SH-SY5Y (cell line): ENCODE data around the gene CFAP251.

Experiments
- GATA2 ChIP-seq: IDR thresholded peaks from 2 replicates; pipeline ENCODE4 v1.6.1; 2011; ENCODE audit warnings: mild to moderate bottlenecking, low read depth, low read length
- GATA3 ChIP-seq: IDR thresholded peaks from 2 replicates; pipeline ENCODE4 v1.6.1; 2011; ENCODE audit warnings: low read depth, mild to moderate bottlenecking, low read length, moderate library complexity

Gene CFAP251

DNA sequence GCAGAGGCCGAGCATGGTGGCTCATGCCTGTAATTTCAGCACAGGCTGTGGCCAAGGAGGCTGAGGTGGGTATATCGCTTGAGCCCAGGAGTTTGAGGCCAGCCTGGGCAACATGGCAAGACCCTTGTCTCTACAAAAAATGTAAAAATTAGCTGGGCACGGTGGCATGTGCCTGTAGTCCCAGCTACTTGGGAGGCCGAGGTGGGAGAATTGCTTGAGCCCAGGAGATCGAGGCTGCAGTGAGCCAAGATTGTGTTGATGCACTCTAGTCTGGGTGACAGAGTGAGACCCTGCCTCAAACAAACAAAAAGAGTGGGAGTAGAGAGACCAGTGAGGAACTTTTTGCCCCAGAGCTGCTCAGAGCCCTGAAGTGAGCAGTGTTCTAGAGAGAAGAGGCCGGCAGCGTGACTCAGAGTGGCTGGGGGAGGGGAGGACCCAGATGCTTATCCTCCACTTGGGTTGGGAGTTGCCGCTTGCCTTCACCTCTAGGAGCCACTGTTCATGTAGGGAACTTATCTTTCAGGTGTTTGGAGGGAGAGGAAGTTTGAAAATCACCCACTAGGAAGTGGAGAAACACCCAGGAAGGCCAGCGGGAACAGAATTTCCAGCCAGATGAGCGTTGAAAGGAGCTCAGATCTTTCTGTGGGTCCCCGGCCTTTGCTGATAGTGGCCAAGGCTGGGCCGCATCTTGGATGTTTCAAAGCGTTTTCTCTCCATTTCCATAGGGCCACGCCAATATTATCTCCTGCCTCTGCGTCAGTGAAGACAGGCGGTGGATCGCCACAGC is 15.3 kb downstream of the CFAP251 start:
- no peak for TF ChIP-seq GATA2
- no peak for TF ChIP-seq GATA3

DNA sequence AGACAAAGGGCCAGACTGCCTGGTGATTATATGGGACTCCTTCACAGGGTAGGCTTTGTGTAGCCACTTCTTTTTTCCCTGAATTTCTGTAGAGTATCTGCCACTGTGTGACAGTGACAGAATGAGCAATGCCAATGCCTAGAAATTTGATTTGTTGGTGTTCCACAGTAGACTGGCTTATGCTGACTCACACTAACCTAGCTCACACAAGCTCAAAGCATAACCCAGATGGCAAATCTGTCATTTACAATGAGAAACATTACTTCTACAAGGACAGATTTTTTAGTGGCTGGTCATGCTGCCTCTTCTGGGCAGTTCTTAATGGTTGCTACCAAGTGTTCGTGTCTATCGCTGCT is 15.9 kb downstream of the CFAP251 start:
- TF ChIP-seq GATA3, result no peak
- TF ChIP-seq GATA2, result no peak

GRCh38 chr12:121937654-121938053 is 19.3 kb downstream of the CFAP251 start:
- TF ChIP-seq GATA3 (no peak), GATA2 (no peak)

DNA sequence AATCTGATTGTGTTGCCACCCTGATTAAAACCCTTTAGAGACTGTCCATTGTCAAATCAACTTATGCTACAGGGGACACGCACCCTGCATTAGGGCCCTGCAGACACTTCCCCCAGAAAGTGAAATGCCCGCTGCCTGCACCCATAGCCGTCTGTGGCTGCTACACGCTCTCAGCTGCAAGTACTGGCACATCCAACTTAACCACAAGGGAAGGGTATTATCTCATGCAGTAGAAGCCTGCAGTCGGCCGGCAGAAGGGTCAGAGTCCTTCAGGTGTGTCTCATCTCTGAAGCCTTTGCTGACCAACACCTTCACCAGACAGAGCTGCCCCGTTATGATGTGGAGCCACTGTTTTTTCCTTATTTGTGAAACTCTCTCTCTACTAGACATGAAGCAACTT is 20.8 kb downstream of the CFAP251 start:
- no peak for TF ChIP-seq GATA2
- TF ChIP-seq GATA3, result no peak

GRCh38 chr12:121939992-121940766 is 21.8 kb downstream of the CFAP251 start:
- TF ChIP-seq GATA3 (no peak), GATA2 (no peak)

DNA sequence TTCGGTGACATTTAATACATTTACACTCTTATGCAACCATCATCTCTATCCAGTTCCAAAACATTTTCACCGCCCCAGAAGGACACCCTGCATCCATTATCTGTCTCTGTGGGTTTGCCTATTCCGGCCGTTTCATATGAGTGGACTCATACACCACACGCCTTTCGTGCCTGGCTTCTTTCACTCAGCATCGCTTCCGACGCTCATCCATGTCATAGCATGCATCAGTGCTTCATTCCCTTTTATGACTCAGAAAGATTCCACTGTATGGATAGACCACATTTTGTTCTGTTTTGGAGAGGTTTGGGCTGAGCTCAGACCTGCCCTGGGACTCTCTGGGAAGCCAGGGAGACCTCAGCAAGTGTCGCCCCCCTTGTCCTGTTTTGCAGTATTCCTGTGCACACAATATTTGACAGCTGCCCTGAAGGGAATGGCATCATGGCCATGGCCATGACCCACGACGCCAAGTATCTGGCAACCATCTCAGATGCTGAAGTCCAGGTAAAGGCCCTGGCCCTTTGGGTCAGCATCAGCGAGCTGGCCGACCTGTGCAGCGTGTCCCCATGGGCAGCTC is 23.8 kb downstream of the CFAP251 start:
- no peak for TF ChIP-seq GATA2
- TF ChIP-seq GATA3, result no peak

DNA sequence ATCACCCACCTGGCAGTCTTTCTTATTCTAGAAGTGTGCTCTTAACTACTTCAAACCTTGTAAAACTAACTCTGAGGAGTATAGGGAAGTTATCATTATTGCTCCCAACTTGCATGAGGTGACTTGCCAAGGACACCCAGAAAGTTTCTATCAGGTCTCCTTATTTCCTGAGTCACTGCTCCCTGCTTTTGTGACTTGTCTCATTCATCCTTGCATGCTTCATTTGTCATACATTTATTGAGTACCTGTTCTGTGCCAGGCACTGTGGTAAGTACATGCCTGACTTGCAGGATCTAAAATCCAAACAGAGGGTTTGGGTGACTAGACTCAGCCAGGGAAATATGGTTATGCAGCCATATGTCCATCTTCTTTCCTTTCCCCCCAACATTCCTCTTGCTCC is 25.5 kb downstream of the CFAP251 start:
- TF ChIP-seq GATA3 (no peak), GATA2 (no peak)

- TF ChIP-seq GATA2 (no peak), GATA3 (no peak)
Observed at GRCh38 chr12:121946313-121947025, 28.1 kb downstream of the CFAP251 start.

DNA sequence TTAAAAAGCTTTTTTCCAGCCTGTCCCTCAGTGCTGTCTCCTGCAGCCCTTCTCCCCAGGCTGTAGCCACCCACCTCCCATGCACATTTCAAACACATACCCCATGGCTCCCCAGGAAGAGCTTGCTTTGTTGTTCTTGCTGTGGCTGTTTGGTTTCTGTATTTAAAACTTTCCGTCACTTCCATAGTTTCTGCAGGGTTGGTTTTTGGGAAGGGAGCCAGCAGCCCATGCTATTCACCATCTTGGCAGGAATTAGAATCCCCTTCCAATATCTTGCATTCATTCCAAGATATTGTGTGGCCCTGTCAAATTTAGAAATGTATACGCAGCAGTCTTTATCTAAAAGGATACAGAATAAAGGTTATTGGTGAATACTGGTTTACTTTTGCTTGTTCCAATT is 29.6 kb downstream of the CFAP251 start:
- TF ChIP-seq GATA2, result no peak
- no peak for TF ChIP-seq GATA3

- TF ChIP-seq GATA2 (no peak), GATA3 (no peak)
Observed at GRCh38 chr12:121949648-121950397, 31.4 kb downstream of the CFAP251 start.

DNA sequence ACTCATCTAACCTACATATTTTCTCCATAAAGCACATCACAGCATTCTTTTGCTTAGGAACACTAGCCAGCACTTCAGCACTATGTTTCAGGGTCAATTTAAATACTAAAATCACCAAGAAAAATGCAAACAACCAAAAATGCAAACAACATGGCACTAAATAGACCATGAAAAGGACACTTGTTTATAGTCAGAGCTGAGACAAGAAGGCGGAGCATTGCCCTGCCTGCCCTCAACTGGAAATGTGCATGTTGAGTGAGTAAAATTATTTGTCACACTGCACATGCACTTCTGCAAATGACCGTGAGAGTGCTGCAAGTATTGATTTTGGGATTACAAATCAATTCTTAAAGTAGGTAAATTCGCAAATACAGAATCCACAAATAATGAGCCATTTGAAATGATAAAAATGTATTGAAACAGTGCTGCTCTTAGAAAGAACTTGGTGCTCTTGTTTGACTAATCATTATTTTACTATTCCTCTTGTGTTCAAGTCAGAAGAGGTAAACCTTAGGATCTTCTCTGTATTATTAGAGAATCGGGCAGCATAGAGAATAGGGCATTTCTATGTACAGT is 34.8 kb downstream of the CFAP251 start:
- TF ChIP-seq GATA2 (no peak), GATA3 (no peak)

DNA sequence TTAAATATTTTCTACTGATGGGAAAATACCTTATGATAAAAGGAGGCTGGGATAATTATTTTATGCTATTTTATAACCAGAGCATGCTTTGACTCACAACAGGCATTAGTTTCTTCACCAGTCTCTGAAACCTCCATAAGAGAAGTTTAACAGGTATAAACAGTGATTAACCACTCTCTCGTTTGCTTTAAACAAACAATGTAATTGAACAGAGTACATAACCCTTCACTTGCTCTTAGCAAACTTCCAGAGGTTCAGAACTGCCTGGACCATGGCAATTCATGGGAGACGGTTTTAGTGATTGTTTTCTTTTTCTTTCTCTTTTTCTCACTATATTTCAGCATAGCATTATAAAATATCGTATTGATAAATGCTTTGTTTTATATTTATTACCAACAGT is 35.3 kb downstream of the CFAP251 start:
- TF ChIP-seq GATA2 (no peak), GATA3 (no peak)
